HG02759 (cell line): ENCODE data around the gene ACOX1.
A peak's percentile ranks its signal among the peaks of the same experiment; 100 is the strongest.

Experiments used
- ATAC-seq: cut with Tn5 transposase; IDR thresholded peaks from one replicate; pipeline ENCODE4 v1.9.1; 2021; ENCODE audit warnings: mild to moderate bottlenecking, moderate library complexity; ENCODE audit not compliant: unreplicated experiment

Gene ACOX1

GRCh38 chr17:75978938-75979704 is at the start of gene ACOX1, which contains the start of gene TEN1:
Gene ACOX1 (minus strand): TSS chr17:75979166. CDS start chr17:75979073, 93 bp downstream.
Gene TEN1 (plus strand): TSS chr17:75979240. CDS start chr17:75986193, 6,953 bp downstream.
- peak; percentile 90 for ATAC-seq

- no peak for ATAC-seq
Measured at GRCh38 chr17:76027159-76027839, 48.3 kb upstream of the ACOX1 start, which contains the start of gene EVPL. Gene EVPL (minus strand): TSS chr17:76027306. CDS start chr17:76027198, 108 bp downstream.

DNA sequence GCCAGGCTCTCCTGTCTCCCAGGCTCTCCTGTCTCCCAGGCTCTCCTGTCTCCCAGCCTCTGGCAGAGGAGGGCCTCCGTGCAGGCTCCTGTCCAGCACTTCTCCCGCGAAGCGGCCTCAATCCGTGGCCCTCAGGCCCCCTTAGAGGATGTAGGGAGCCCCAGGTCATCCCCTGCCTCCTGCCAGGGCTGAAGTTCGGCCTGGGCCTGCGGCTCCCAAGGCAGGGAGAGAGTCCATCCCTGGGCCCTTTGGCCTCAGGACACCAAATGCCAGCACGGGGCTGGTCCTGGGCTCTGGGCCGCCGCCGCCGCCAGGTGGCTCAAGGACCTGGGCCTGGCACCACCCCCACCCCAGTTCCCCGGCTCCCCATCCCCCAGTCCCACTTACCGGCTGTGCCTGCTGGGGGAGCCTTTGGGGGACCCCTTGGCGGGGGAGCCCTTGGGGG is 47.8 kb upstream of the ACOX1 start:
- no peak for ATAC-seq

DNA sequence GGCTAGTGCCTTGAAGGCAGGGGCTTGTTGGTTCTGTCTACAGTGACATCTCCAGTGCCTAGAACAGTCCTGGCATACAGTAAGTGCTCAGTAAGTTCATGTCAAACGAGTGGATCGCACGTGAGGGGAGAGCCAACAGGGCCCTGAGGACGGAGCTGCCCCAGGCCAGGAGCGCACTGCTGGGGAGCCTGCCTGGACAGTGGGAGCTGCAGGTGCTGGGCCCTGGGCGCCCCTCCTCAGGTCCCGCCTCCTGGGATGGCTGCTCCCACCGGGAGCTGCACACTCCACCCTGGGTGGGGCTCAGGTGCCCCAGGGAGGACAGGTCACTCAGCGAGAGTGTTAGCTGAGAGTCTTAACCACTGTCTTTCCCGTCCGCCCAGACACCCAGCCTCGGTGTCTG is 46.3 kb upstream of the ACOX1 start:
- no peak for ATAC-seq

- ATAC-seq = no peak
Measured at GRCh38 chr17:76024353-76024752, 45.4 kb upstream of the ACOX1 start.

- ATAC-seq = no peak
Measured at GRCh38 chr17:76023900-76024237, 44.9 kb upstream of the ACOX1 start.

GRCh38 chr17:76022973-76023899 is 44.3 kb upstream of the ACOX1 start:
- no peak for ATAC-seq

DNA sequence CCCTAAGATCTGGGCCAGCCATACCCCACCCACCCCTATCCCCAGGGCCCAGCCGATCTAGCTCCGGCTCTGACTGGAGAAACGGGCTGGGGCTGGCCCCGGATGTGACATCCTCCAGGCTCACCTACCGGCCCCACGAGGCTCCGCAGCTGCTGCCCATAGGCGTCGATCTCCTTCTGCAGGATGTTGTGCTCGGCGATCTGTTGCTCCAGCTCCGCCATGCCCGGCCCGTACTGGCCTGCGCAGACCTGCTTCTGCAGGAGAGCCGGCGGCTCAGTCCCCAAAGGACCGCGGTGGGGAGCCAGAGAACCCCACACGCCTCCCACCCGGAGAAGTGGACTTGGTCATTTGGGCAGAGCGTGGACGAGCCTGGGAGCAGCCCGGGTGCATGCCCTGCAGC is 43.3 kb upstream of the ACOX1 start:
- no peak for ATAC-seq

DNA sequence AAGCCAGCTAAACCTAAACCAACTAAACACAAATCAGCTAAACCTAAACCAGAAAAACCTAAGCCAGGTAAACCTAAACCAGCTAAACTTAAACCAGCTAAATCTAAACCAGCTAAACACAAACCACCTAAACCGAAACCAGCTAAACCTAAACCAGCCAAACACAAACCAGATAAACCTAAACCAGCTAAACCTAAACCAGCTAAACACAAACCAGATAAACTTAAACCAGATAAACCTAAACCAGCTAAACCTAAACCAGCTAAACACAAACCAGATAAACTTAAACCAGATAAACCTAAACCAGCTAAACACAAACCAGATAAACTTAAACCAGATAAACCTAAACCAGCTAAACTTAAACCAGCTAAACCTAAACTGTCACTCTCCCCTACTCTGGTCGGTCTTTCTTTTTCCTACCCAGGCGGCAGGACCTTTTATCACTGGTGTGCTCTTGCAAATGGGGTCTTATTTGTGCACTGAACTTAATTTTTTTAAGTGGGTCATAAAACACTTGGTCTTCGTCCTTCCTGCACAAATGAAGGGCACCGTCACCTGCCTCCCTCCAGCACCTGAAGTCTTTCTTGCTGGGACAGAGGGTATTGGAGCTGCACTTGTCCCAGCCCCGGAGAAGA is 41.0 kb upstream of the ACOX1 start:
- no peak for ATAC-seq

DNA sequence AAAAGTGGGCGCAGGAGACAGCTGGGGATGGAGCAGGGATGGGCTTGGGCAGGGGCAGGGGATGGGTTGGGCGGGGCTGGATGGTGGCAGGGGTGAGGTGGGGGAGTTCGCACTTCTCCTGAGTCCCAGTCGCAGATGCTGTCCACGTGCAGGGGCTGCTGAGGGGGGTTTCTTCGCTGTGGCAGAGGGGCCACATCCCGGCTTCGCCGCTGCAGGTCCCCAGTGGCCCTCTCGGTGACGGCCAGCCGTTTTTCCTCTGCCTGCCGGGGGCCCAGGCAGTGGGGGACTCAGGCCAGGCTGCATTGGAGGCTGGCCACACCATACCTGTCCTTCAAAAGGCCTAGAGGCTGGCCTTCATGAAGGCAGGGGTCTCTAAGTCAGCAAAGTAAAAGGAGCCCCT is 39.8 kb upstream of the ACOX1 start:
- ATAC-seq = no peak

GRCh38 chr17:76018340-76018680 is 39.3 kb upstream of the ACOX1 start:
- ATAC-seq = no peak

GRCh38 chr17:76017481-76018339 is 38.7 kb upstream of the ACOX1 start:
- no peak for ATAC-seq

DNA sequence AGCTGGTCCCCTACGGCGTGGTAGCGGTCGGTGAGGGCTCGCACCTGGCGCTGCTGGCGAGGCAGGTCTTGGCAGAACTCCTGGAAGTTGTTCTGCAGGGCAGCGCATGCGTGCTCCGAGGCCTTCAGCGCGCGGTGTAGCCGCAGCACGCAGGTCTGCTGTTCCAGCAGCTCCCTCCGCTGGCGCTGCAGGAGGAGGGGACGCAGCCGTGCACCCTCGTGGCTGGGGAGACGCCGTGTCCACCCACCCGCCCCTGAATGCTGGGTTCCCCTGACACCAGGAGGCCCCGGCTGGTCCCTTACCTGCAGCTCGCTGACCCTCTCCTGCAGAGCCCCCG is 35.9 kb upstream of the ACOX1 start:
- ATAC-seq = no peak

DNA sequence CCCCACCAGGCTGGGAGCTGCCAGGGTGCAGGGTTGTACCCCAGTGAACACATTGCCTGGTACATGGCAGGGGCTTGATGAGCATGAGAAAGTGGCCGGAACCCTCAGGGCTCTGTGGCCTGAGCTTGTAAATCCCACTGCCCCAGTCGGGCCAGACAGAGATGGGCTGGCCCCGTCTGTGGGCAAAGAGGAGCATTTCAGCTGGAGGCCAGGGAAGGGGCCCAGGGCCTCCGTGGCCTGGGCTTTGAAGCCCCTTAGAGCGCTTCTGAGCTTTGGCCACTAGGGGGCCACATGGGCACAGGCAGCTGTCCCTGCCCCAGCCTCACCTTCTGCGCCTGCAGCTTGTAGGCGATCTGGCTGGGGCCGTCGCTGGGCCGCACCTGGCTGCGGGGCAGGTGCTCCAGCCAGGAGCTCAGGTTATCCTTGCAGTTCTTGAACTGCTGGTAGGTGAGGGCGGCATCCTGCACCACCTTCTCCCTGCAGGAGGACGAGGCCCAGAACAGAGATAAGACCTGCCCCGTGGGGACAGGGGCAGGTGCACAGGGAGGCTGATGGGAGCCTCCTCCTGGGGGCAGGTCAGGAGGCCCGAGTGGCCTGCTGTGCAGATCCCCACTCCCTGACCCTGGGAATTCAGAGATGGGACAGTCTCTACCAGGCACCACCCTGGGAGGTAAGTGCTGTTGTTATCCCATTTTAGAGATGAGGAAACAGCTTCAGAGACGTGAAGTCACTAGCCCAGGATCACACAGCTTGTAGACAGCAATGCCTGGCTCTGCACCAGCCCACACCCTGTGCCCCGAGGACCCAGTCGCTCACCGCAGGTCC is 35.3 kb upstream of the ACOX1 start:
- no peak for ATAC-seq

DNA sequence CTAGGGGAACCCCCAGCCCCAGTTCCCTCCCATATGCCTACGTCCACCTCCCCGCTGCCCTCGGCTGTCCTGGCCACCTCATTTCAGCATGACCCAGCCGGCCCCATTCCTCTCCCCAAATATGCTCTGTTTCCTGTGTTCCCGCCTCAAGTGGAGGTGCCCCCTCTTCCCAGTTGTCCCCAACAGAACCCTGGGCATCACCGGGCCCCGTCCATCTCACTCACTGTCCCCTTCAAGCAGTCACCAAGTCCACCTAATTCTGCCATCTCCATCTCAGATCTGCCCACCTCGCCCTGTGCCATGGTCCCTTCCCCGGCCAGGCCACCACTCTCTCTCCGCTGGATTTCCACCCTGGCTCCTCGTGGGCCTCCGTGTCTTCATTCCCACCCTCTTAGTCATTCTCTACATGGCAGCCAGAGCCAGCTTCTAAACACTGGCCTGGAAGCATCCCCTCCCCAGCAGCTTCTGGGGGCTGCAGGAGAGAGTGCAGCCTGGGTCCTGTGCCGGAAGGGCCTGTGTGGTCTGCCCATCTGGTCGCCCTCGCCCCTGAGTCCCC is 34.5 kb upstream of the ACOX1 start:
- ATAC-seq = no peak

DNA sequence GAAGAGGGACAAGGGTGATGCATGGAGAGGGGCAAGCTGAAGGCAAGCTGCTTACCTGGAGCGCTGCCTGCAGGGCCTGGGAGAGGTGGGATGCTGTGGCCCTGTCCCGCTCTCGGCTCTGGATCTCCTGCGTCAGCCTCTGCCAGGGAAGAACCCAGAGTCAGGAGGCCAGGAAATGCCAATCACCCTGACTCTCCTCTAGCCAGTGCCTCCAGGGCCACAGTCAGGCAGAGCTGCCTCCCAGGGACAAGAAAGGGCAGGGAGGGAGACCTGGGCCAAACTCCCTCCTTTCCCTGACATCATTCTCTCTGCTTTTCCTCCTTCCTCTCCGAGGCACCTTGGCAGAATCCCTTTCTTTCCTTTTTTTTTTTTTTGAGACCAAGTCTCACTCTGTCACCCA is 33.0 kb upstream of the ACOX1 start:
- ATAC-seq = no peak

GRCh38 chr17:76009969-76010661 is 31.1 kb upstream of the ACOX1 start:
- ATAC-seq = no peak

DNA sequence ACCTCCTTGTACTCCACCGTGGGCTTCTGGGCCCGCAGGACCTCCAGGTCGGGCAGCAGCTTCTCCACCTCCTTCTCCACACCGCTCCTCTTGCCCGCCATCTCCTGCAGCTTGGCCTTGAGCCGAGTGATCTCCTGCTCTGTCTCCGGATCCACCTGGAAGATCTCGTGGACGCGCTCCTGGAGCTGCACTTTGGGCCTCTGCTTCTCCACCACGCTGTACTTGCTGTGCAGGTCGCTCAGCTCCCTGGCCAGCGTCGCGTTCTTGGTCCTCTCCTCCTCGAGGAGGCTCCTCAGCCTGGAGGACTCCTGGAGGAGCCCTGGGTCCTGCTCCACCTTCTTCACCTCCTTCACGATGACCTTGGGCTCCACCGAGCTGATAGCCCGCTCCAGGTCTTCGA is 30.5 kb upstream of the ACOX1 start:
- no peak for ATAC-seq
